Stomach (tissue), 9 donors: ENCODE data around the gene MPP4. TPM values are rescaled to one million over a fixed set of nuclear protein-coding genes. Genes with fewer than 3 reads are reported as not detected.

Experiments
- DNase-seq, 2 donors: peaks; one replicate each; pipeline versions ENCODE4 v3.0.0 to v3.0.0-alpha.2; 2013 to 2019
- H3K27ac ChIP-seq, 5 donors: fragments of 200-600 bp in 4 of 5; sonication (generic) in 4 of 5; one replicate each; pipeline ENCODE4 v1.5.1; 2013 to 2019; ENCODE audit warnings: mild to moderate bottlenecking in 1 of 5, moderate library complexity in 1 of 5
- H3K27me3 ChIP-seq, 3 donors: fragments of 200-600 bp; sonication (generic); one replicate each; pipeline ENCODE4 v1.5.1; 2017 to 2019; ENCODE audit warnings: mixed run types in 1 of 3
- H3K36me3 ChIP-seq, 4 donors: fragments of 200-600 bp; sonication (generic); 1 replicate in 3 of 4; 2 replicates in 1 of 4; pipeline ENCODE4 v1.5.1; 2016 to 2019
- H3K4me1 ChIP-seq, 4 donors: fragments of 200-600 bp; sonication (generic); one replicate each; pipeline ENCODE4 v1.5.1; 2016 to 2019
- H3K4me3 ChIP-seq, 4 donors: fragments of 200-600 bp; sonication (generic) in 3 of 4; one replicate each; pipeline ENCODE4 v1.5.1; 2016 to 2019; ENCODE audit warnings: mild to moderate bottlenecking in 1 of 4
- H3K9me3 ChIP-seq, 4 donors: fragments of 200-600 bp; sonication (generic); one replicate each; pipeline ENCODE4 v1.5.1; 2016 to 2019
- CTCF ChIP-seq, 7 experiments: fragments of 450-650 bp in 4 of 7; fragments of 200-600 bp in 3 of 7; sonication (generic) in 3 of 7; IDR thresholded peaks; one replicate each; pipeline ENCODE4 v1.5.1; 2016 to 2019; ENCODE audit warnings: antibody characterized with exemption in 7 of 7, control low read depth in 2 of 7, mild to moderate bottlenecking in 1 of 7
- EP300 ChIP-seq: sonication (generic); formaldehyde crosslinking; IDR thresholded peaks from one replicate; pipeline ENCODE4 v1.6.1; 2017; ENCODE audit warnings: antibody characterized with exemption
- POLR2A ChIP-seq, 4 donors: fragments of 450-650 bp; IDR thresholded peaks; one replicate each; pipeline ENCODE4 v1.6.1; 2016; ENCODE audit warnings: antibody characterized with exemption in 4 of 4, control low read depth in 2 of 4, mild to moderate bottlenecking in 1 of 4, moderate library complexity in 1 of 4
- POLR2AphosphoS5 ChIP-seq, 3 donors: sonication (generic); formaldehyde crosslinking; IDR thresholded peaks; one replicate each; pipeline ENCODE4 v1.6.1; 2016; ENCODE audit warnings: antibody characterized with exemption in 3 of 3
- WGBS, 5 donors: extraction: QIAGEN DNeasy Blood & Tissue Kit in 3 of 5; methylation state at CpG; one replicate each; pipeline versions ENCODE4 v1.1.5 to v1.1.7; 2013 to 2018; 5-methylcytosine and 5-hydroxymethylcytosine counted together
- intact Hi-C: fragments of 100-400 bp; cut with DNase I; formaldehyde crosslinking; loops from one replicate; pipeline ENCODE4 v1.15.1; 2023; ENCODE audit warnings: low total_unique reads
- polyA plus RNA-seq, 3 donors: library from polyadenylated mRNA; stranded (reverse); fragments of 200-250 nt; gene quantifications; one replicate each; pipeline ENCODE4 v1.2.3, GENCODE V29; 2013
- total RNA-seq, 5 donors: library from RNA; depleted of rRNA; stranded (reverse); fragments of >200 nt; gene quantifications; one replicate each; pipeline versions ENCODE4 v1.1.0 to v1.2.3, GENCODE V29; 2014 to 2016
- donor health status: healthy with polysubstance abuse.
- donor health status: Bipolar disorder and iron deficiency.
- donor health status: healthy.

The MPP4 gene
- total and polyA plus RNA-seq, 8 donors: 0.46 to 0.73 TPM; not detected in 6

GRCh38 chr2:201704536-201704935 lies 6.1 kb upstream of the MPP4 start:
- DNase-seq: no peak
- H3K9me3 ChIP-seq: no peaks in the 10 kb centered on the region
- TF ChIP-seq POLR2AphosphoS5 (IDR thresholded peaks at IDR 0.05) (no peak), EP300 (no peak), POLR2A (IDR thresholded peaks at IDR 0.05) (no peak), CTCF (IDR thresholded peaks at IDR 0.05) (no peak)
- H3K27me3 ChIP-seq: no peaks in the 10 kb centered on the region
- WGBS, 5 donors: 83 to 93% (median 92%) methylated on average over 5 of the region's 5 CpGs
- H3K4me1 ChIP-seq: no peaks in the 10 kb centered on the region
- intact Hi-C loops: no loop called here
- no peak overlapping the region for H3K4me3 ChIP-seq
- peaks cover 42 to 93% (median 87%) of the 10 kb centered on the region in 4 donors for H3K36me3 ChIP-seq
- H3K27ac ChIP-seq: no peak overlapping the region

GRCh38 chr2:201701646-201702045 lies 3.2 kb upstream of the MPP4 start:
- intact Hi-C loops: no loop called here
- Histone ChIP-seq H3K27me3 (no peaks in the 10 kb centered on the region), H3K27ac (no peak overlapping the region), H3K4me1 (peaks cover 0 to 5% (median 0%) of the 10 kb centered on the region in 4 donors), H3K4me3 (no peak overlapping the region), H3K9me3 (no peaks in the 10 kb centered on the region), H3K36me3 (peaks cover 27 to 64% (median 58%) of the 10 kb centered on the region in 4 donors)
- TF ChIP-seq EP300 (no peak), POLR2AphosphoS5 (IDR thresholded peaks at IDR 0.05) (no peak), POLR2A (IDR thresholded peaks at IDR 0.05) (no peak), CTCF (IDR thresholded peaks at IDR 0.05) (no peak)
- 90 to 96% (median 93%) methylated on average over 1 of the region's 1 CpG for WGBS, 5 donors
- no peak for DNase-seq

GRCh38 chr2:201699416-201699815 lies 972 bp upstream of the MPP4 start:
- DNase-seq: peak in 1 of 2 donors; percentile 12
- WGBS, 5 donors: 77 to 86% (median 82%) methylated on average over 1 of the region's 1 CpG
- peaks cover 22 to 42% (median 37%) of the 10 kb centered on the region in 4 donors for H3K36me3 ChIP-seq
- H3K9me3 ChIP-seq: no peaks in the 10 kb centered on the region
- no peak overlapping the region for H3K4me3 ChIP-seq
- intact Hi-C loops: no loop called here
- H3K4me1 ChIP-seq: peaks cover 0 to 5% (median 0%) of the 10 kb centered on the region in 4 donors
- TF ChIP-seq CTCF (IDR thresholded peaks at IDR 0.05) (no peak), EP300 (no peak), POLR2AphosphoS5 (IDR thresholded peaks at IDR 0.05) (no peak), POLR2A (IDR thresholded peaks at IDR 0.05) (no peak)
- H3K27me3 ChIP-seq: no peaks in the 10 kb centered on the region
- H3K27ac ChIP-seq: no peak overlapping the region

- WGBS, 5 donors: 39 to 49% (median 44%) methylated on average over 2 of the region's 2 CpGs
- TF ChIP-seq CTCF (IDR thresholded peaks at IDR 0.05): no peak
- TF ChIP-seq EP300: no peak
- TF ChIP-seq POLR2A (IDR thresholded peaks at IDR 0.05): no peak
- no peak for TF ChIP-seq POLR2AphosphoS5 (IDR thresholded peaks at IDR 0.05)
- peak in 1 of 2 donors; percentile 8 for DNase-seq
- Histone ChIP-seq H3K9me3 (no peaks in the 10 kb centered on the region), H3K4me3 (no peak overlapping the region), H3K36me3 (peaks cover 14 to 27% (median 23%) of the 10 kb centered on the region in 4 donors), H3K27me3 (no peaks in the 10 kb centered on the region), H3K4me1 (peaks cover 0 to 5% (median 0%) of the 10 kb centered on the region in 4 donors), H3K27ac (peak overlapping the region in 2 of 5 donors; percentile 28 to 34)
- intact Hi-C loops: no loop called here
These were observed 545 bp downstream of the MPP4 start for GRCh38 chr2:201697899-201698298.
